HepG2 (cell line): ENCODE measurements around the gene ZNF773. TPM values are rescaled to one million over a fixed set of nuclear protein-coding genes. Genes with fewer than 3 reads are reported as not detected.
A peak's percentile ranks its signal among the peaks of the same experiment; 100 is the strongest.

Experiments
- ARNT ChIP-seq: fragments of 450-650 bp; IDR thresholded peaks from 2 replicates; pipeline ENCODE4 v1.6.1; 2017
- EED ChIP-seq: sonication (generic); formaldehyde crosslinking; IDR thresholded peaks from 2 replicates; pipeline ENCODE4 v1.5.0; 2020; ENCODE audit warnings: mild to moderate bottlenecking, missing genetic modification reagents
- FOSL1 ChIP-seq: sonication (generic); formaldehyde crosslinking; IDR thresholded peaks from 2 replicates; pipeline ENCODE4 v1.9.0; 2021; ENCODE audit warnings: missing genetic modification reagents, borderline replicate concordance
- RAD51 ChIP-seq: fragments of 450-650 bp; IDR thresholded peaks from 2 replicates; pipeline ENCODE4 v1.6.1; 2016; ENCODE audit warnings: borderline replicate concordance
- RFX1 ChIP-seq: fragments of 450-650 bp; IDR thresholded peaks from 2 replicates; pipeline ENCODE4 v1.6.1; 2017
- RFX5 ChIP-seq: IDR thresholded peaks from 2 replicates; pipeline ENCODE4 v1.6.1; 2011; ENCODE audit warnings: low read depth, low read length, improper control_type of control experiment
- RNF2 ChIP-seq: fragments of 450-650 bp; conservative IDR thresholded peaks from 2 replicates; pipeline ENCODE4 v1.6.1; 2016; ENCODE audit warnings: low read depth
- SPEN ChIP-seq: sonication (generic); formaldehyde crosslinking; IDR thresholded peaks from 2 replicates; pipeline ENCODE4 v1.5.1; 2020; ENCODE audit warnings: low read depth, mild to moderate bottlenecking, missing genetic modification reagents
- TBP ChIP-seq: sonication (generic); formaldehyde crosslinking; IDR thresholded peaks from 2 replicates; pipeline ENCODE4 v1.5.0; 2020; ENCODE audit warnings: missing genetic modification reagents
- ZBTB40 ChIP-seq, 2 experiments: fragments of 450-650 bp in 1 of 2; sonication (generic) in 1 of 2; formaldehyde crosslinking in 1 of 2; IDR thresholded peaks; 2 replicates each; pipeline versions ENCODE4 v1.6.1 to v1.8.0; 2016 to 2022; ENCODE audit warnings: antibody characterized with exemption in 1 of 2, mild to moderate bottlenecking in 1 of 2, missing genetic modification reagents in 1 of 2
- ZFX ChIP-seq: sonication (generic); formaldehyde crosslinking; IDR thresholded peaks from 2 replicates; pipeline ENCODE4 v1.4.0; 2020; ENCODE audit warnings: mild to moderate bottlenecking, low read depth, missing genetic modification reagents, moderate library complexity
- ZNF83 ChIP-seq: sonication (generic); formaldehyde crosslinking; IDR thresholded peaks from 2 replicates; pipeline ENCODE4 v1.4.0; 2020; ENCODE audit warnings: missing genetic modification reagents, mild to moderate bottlenecking, borderline replicate concordance
- polyA plus RNA-seq, 8 experiments: library from polyadenylated mRNA; depleted of rRNA in 3 of 8; stranded (reverse) in 7 of 8; unstranded in 1 of 8; fragments of >200 nt; fragmentation: Illumina TruSeq in 4 of 8; extraction: Trizol in 4 of 8; gene quantifications; 2 replicates each; pipeline versions ENCODE4 v1.2.1 to v1.2.3, GENCODE V29; 2011 to 2016; ENCODE audit warnings: low read depth in 4 of 8, missing spikeins in 1 of 8, mixed read lengths in 1 of 8; ENCODE audit not compliant: insufficient read depth in 1 of 8
- total RNA-seq, 5 experiments: library from RNA; depleted of rRNA; stranded (reverse); fragments of >200 nt; fragmentation: Illumina TruSeq; extraction: Trizol; gene quantifications; 2 replicates each; pipeline ENCODE4 v1.2.3, GENCODE V29; 2016; ENCODE audit warnings: low read depth in 1 of 5
- TF ChIP-seq, protein P1 (sequence below): sonication (generic); formaldehyde crosslinking; IDR thresholded peaks from 2 replicates; pipeline ENCODE4 v1.4.0; 2020; ENCODE audit warnings: mild to moderate bottlenecking, missing genetic modification reagents, borderline replicate concordance
- TF ChIP-seq, protein P2 (sequence below): IDR thresholded peaks from 2 replicates; pipeline ENCODE4 v1.6.1; 2016

The ZNF773 gene
- total and polyA plus RNA-seq, 2 of the 13 experiments (the other 11 are each of a cell fraction or from before 2014, with no cell fraction given): 5.7 to 6.7 TPM

GRCh38 chr19:57477191-57478008, 22.3 kb upstream of the ZNF773 start, which contains the start of gene ZNF772 (continued):
- TF ChIP-seq, protein P1, sequence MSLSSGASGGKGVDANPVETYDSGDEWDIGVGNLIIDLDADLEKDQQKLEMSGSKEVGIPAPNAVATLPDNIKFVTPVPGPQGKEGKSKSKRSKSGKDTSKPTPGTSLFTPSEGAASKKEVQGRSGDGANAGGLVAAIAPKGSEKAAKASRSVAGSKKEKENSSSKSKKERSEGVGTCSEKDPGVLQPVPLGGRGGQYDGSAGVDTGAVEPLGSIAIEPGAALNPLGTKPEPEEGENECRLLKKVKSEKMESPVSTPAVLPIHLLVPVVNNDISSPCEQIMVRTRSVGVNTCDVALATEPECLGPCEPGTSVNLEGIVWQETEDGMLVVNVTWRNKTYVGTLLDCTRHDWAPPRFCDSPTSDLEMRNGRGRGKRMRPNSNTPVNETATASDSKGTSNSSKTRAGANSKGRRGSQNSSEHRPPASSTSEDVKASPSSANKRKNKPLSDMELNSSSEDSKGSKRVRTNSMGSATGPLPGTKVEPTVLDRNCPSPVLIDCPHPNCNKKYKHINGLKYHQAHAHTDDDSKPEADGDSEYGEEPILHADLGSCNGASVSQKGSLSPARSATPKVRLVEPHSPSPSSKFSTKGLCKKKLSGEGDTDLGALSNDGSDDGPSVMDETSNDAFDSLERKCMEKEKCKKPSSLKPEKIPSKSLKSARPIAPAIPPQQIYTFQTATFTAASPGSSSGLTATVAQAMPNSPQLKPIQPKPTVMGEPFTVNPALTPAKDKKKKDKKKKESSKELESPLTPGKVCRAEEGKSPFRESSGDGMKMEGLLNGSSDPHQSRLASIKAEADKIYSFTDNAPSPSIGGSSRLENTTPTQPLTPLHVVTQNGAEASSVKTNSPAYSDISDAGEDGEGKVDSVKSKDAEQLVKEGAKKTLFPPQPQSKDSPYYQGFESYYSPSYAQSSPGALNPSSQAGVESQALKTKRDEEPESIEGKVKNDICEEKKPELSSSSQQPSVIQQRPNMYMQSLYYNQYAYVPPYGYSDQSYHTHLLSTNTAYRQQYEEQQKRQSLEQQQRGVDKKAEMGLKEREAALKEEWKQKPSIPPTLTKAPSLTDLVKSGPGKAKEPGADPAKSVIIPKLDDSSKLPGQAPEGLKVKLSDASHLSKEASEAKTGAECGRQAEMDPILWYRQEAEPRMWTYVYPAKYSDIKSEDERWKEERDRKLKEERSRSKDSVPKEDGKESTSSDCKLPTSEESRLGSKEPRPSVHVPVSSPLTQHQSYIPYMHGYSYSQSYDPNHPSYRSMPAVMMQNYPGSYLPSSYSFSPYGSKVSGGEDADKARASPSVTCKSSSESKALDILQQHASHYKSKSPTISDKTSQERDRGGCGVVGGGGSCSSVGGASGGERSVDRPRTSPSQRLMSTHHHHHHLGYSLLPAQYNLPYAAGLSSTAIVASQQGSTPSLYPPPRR (CRISPR knock-in tag): no peak
- TF ChIP-seq ZBTB40 (IDR thresholded peaks at IDR 0.05) (peak; percentile 74), ZBTB40 (CRISPR knock-in tag; IDR thresholded peaks at IDR 0.05) (no peak; the same call in 1 of the 2 replicates), SPEN (CRISPR knock-in tag) (peak; percentile 64; the same call in 1 of the 2 replicates), RFX1 (no peak), TBP (CRISPR knock-in tag) (no peak), ZNF83 (CRISPR knock-in tag) (0 out of 2 replicates have a peak, but pooled peaks have one; percentile 31), FOSL1 (CRISPR knock-in tag) (no peak), RNF2 (0 out of 2 replicates have a peak, but pooled peaks have one; percentile 25), ZFX (CRISPR knock-in tag) (peak; percentile 94), EED (CRISPR knock-in tag) (no peak), RAD51 (no peak), ARNT (no peak), RFX5 (no peak)
- TF ChIP-seq, protein P2, sequence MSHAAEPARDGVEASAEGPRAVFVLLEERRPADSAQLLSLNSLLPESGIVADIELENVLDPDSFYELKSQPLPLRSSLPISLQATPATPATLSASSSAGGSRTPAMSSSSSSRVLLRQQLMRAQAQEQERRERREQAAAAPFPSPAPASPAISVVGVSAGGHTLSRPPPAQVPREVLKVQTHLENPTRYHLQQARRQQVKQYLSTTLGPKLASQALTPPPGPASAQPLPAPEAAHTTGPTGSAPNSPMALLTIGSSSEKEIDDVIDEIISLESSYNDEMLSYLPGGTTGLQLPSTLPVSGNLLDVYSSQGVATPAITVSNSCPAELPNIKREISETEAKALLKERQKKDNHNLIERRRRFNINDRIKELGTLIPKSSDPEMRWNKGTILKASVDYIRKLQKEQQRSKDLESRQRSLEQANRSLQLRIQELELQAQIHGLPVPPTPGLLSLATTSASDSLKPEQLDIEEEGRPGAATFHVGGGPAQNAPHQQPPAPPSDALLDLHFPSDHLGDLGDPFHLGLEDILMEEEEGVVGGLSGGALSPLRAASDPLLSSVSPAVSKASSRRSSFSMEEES: peak; percentile 37; the same call in 1 of the 2 replicates
